Stimulated activated CD8-positive, alpha-beta memory T cell treated with anti-CD3 and anti-CD28 coated beads, Interleukin-12 subunit alpha, Interleukin-12 subunit beta, amount 100 ng/mL, for 1 hour (primary cell): ENCODE data around the gene SCAMP1.
"Not testable (repeated sequence)": the region's sequence is repeated elsewhere in the genome, so short reads cannot be mapped to it uniquely, and the experiment has no call there.

Experiments used
- DNase-seq: peaks from one replicate; pipeline ENCODE4 v3.0.0-alpha.2; 2020; ENCODE audit warnings: low read depth

SCAMP1 gene, protein sequence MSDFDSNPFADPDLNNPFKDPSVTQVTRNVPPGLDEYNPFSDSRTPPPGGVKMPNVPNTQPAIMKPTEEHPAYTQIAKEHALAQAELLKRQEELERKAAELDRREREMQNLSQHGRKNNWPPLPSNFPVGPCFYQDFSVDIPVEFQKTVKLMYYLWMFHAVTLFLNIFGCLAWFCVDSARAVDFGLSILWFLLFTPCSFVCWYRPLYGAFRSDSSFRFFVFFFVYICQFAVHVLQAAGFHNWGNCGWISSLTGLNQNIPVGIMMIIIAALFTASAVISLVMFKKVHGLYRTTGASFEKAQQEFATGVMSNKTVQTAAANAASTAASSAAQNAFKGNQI

DNA sequence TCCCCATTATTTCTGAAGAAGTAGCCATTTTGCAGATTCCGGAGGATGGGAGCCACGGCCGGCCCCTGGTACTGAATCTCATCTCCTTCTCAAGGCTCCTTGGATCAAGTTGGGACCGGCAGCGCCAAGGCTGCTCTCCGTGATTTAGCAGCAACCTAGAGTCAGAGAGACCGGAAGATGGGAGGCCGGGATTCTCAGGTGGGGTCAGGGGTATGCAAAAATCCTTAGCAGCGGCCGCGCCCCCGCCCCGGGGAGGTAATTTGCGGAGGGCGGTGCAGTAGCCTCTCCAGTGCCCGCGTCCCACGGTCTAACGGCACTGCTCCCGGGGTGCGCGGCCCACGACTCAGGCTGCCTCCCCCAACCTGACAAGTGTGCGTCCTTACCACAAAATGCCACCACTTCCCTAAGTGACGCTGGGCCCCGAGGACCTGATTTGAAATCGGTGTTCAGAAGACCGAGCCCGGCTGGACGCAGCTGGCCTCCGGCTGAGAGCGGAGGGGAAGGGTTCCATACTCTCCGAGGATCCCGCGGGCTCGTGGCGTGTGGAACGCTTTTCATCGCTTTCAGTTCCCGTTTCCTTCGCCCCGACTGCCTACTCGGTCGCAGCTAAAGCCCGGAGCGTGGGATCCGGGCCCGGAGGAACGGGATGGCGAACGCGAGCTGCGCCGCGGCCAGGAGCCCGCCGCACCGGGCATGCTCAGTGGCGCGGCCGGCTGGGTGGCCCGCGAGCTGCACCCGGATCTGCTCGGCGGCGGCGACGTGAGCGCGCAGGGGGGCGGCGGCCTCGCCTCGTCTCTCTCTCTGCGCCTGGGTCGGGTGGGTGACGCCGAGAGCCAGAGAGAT, at the start of gene SCAMP1:
Gene SCAMP1, plus strand, starts transcription at position 787 of the 843 bp plus-strand sequence. Its CDS starts 55 bp downstream, at position 842.
- peak; percentile 83 for DNase-seq

DNA sequence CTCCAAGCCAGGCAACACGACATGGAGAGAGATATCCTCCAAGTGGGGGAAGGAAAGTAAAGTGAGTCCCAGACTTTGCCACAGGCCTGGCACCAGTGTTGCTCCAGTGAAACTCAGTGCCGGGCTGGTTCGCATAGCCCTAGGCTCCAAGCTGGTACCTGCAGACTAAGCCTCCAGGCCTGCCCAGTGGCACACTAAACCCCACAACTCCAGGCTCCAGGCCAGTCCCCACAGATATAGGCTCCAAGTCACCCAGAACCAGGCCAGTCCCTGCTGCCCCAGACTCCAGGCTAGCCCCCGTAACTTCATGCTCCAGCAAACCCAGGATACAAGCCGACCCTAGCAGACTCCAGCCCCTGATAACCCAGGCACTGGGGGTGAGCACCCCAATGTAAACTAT, 42.9 kb upstream of the SCAMP1 start:
- DNase-seq = no peak

DNA sequence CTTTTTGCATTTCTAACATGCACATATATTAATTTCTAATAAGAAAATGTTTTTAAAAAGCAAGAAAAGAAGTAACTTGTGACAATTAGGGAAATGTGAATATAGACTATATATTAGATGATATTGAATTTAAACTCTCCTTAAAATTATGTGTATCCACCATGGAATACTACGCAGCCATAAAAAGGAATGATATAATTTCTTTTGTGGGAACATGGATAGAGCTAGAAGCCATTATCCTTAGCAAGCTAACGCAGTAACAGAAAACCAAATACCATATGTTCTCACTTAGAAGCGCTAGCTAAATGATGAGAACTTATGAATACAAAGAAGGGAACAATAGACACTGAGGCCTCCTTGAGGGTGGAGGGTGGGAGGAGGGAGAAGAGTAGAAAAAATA, 42.1 kb upstream of the SCAMP1 start:
- no peak for DNase-seq

DNA sequence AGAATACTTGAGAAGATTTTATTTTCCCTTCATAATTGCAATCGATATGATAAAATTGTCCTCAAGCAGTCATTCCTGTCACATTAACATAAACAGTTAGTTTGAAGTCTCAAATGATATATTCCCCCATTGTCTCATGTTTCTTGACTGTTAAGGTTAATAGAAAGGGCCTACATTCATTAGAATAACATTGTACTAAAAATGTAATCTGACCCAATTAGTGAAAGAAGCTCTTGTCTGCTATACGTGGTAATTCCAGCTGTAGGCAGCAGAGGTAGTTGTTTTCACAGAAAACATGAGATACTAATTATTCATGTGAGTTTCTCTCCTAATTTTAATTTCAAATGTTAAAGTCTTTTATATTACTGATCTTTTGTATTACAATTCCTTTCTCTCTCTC, 40.0 kb upstream of the SCAMP1 start:
- no peak for DNase-seq

DNA sequence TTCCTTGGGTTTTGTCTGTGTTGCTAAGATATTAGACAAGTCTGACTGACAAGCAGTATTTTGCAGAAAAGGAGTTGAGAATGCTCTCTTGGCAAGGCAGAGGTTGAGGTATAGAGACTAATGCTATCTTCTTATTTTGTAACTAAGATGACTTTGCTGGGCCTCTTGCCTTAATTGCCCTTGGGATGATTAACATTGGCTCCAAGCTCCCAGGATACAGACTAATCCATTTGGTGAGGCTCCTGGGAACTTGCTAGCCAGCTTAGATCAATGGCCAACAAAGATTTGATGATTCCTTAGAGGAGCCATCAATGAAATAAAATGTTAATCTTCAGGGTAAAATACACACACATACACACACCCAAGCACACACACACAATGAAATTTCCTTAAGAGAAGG, 37.2 kb upstream of the SCAMP1 start:
- DNase-seq = no peak

DNA sequence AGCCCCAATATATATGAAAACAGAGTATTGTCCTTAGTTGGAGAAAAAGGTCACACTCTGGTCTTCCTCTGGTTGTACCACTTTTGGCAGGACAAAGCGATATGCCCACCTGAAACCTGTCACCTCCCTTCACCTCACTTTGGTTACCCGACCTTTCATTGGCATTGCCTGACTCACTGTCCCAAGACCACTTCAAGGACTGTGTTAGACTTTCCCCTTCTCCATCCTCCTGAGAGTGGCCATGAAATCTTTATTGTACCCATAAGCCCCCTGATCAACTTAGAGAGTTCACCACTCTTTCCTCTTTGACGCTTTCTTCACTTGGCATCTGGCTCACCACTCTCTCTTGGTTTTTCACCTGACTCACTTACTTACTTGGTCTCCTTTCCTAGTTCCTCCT, 33.5 kb upstream of the SCAMP1 start:
- no peak for DNase-seq

DNA sequence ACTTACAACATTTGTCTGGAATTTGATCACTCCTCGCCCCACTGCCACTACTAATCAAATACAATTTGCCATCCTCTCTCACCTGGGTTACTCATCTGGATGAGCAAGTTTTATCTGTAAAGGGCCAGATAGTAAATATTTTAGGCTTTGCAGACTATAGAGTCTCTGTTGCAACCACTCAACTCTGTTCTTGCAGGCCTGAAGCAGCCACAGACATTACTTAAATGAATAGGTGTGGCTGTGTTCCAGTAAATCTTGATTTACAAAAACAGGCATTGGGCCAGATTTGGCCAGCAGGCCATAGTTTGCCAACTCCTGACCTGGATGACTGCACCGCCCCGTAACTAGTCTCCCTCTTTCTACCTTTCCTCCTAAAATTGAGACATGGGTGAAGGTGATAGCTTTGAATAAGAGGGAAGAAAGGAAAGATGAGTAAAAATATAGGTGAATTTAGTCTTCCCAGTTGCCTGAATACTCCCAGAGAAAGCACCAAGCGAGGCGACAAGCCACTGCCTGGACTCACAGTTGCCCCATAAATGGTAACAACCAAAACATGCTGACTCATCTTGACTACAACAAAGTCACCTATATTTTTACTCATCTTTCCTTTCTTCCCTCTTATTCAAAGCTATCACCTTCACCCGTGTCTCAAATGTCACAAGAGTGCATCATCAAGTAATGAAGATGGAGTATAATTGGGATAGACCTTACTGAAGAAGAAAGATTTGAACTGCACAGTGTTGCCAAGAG, 32.5 kb upstream of the SCAMP1 start:
- no peak for DNase-seq

DNA sequence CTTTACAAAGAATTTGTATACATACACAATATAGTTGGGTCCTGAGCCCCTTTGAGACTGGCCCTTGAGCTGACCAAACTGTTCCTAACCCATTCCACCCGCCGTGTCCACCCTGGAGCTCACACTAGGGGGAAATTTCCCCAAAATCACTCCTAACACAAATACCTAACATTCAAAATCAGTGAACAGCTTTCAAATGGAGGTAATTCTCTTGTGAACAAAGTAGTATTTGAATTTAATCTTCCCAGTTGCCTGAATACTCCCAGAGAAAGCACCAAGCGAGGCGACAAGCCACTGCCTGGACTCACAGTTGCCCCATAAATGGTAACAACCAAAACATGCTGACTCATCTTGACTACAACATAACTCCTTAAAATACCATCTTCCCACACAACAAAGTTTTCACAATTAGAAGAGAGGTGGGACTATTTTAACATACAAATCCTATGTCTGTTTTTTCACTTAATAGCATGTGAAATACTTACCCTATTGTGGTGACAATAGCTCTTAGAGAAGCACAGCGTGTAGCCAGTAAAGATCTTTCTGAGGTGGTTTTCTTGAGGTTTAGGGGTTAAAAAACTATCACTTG, 31.7 kb upstream of the SCAMP1 start:
- DNase-seq = no peak

DNA sequence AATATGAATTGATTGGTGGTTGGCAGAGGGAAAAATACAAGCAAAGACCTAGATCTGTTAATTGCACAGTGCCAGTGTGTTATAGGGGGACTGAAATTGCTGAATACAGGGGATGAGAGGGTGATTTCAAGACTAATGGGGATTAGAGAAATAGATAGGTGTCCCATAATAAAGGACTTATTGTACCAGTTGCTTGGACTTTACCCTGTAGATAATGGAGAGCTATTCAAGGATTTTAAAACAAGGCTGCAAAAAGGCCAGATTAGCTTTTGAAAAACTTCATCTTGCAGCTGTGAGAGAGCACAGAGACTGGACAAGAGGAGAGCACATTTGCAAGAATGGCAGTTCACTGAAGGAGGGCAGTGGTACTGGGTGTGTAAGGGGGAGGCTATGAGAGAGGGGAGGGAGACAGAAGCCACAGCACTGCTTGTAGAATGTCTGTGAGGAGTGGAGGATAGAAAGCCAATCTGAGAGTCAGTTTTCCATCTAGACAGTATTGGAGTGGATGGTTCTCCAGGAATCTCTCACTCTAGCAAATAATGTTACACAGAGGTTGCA, 28.8 kb upstream of the SCAMP1 start:
- no peak for DNase-seq

DNA sequence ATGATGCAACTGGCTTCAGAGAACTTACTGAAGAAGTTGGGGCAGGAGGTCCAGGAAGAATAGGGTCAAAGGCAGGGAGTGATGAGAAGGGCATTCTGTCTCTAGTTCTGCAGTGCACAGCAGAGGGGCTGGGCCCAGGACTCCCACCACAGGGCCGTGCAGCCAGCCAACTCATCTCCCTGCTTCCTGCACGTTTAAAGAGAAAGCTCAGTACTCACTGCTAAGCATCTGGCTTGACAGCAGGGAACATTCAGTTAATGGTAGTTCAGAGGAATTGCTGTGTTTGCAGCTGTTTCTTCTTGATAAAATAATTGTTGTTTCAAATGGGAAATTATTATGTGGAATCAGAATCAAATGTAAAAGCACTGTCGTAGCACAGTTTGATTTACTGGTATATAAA, 25.6 kb upstream of the SCAMP1 start:
- no peak for DNase-seq

DNA sequence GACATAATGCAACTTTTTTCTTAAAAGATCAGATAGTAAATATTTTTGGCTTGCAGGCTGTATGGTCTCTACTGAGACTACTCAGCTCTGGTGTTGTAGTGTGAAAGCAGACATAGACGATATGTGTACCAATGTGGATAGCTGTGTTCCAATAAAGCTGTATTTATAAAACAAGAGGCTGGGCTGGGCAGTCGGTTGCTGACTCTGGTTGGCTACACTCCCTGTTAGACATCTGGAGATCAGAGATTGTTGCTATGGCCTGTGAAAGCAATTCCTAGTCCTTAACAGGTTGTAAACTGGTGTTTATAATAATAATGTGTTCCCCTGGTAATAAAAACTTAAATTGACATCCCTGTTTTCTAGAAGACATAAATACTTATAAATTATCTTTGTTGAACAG, 24.4 kb upstream of the SCAMP1 start:
- no peak for DNase-seq

DNA sequence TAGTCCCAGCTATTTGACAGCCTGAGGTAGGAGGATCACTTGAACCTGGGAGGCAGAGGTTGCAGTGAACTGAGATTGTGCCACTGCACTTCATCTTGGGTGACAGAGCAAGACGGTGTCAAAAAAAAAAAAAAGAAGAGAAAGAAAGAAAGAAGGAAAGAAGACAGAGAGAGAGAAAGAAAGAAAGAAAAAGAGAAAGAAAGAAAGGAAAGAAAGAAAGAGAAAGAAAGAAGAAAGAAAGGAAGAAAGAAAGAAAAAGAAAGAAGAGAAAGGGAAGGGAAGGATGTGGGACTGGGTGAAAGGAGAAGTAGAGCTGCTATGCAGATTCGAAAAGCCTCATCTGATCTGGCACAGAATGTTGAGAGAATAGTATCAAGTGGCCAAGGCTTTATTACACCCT, 23.7 kb upstream of the SCAMP1 start:
- DNase-seq = no peak

DNA sequence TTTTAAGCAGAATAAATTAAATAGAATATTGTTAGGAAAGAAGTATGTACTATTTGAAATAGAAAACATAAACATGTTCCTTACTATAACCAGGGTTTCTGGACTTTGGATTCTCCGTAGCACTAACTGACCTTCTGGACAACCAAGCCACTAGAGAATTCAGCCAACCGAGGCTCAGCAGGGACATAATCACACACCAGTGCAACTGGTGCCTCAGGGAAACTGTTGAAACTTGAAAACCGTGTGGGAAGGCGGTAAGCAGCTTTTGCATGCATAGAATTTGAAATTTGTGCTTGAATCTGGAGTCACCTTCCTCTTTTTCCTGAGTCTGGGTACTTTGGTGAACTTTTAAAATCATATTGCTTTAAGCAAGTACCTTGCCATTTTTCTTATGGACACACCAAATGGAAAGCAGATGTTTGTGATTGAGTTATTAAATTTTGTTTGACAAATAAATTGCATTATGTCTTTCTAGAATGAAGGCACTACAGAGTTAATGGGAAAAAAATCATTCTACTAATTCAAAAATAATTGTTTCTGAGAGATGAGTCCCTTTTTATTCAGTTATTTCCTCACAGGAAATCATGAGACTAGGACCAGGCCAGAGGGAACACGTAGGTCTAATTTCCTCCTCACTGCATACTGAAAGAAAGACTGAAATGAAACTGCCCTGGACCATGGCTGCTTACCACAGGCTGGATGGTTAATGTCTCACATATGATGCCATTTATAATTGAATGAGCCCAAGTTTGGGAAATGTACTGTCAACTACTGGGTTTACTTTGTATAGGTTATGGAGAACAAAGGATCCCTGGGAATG, 20.6 kb upstream of the SCAMP1 start:
- DNase-seq = no peak

DNA sequence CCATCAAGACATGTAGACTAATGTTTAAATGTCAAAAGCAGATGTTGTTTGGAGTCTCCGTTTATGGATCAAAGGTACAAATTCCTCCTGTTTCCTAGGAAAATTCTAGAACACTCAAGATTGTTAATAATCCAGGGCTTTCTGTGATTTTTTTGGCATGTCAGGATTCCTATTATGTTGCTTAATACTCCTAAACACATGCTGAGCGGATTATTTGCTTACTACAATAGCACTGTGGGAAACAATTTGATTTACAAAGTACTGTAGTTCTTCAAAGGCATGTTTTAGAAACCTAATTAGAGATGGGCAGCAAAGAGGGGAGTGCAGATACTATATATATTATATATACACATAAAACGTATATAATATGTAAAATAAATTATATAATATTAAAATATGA, 19.0 kb upstream of the SCAMP1 start:
- no peak for DNase-seq

DNA sequence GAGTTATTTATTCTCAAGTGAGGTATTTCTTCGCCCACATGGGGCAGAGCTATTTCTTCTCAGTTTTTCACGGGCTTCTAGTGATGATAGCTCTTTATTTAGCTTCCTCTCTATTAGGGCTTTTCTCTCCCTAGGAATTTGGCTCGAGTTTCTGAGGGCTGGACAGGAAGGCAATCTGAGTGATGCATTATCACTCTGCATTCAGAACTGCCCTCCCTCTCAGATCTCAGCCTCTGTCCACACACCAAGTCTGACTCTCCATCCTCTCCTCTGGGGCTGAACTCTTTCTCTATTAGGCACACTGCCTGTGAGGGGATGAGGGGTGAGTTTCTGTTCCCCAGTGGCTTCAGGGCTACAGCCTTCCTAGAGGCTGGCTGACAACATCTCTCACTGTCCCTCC, 14.9 kb upstream of the SCAMP1 start:
- no peak for DNase-seq

DNA sequence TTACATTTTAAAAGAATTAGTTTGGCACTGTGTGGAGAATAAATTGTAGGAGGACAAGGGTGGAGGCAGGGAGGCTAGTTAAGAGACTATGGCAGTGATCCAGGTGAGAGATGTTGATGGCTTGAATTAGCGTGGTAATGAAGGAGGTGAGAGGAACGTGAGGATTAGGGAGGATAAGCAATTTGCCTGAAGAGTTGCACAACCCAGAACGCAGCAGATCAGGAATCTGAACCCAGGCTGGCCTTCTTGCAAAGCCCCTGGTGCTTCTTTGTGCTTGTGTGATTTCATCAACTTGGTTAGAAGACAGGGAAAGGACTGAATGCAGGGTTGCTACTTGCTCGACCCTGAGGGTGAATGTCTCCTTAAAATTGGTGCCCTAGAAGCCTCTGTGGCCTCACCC, 6.9 kb upstream of the SCAMP1 start:
- no peak for DNase-seq

DNA sequence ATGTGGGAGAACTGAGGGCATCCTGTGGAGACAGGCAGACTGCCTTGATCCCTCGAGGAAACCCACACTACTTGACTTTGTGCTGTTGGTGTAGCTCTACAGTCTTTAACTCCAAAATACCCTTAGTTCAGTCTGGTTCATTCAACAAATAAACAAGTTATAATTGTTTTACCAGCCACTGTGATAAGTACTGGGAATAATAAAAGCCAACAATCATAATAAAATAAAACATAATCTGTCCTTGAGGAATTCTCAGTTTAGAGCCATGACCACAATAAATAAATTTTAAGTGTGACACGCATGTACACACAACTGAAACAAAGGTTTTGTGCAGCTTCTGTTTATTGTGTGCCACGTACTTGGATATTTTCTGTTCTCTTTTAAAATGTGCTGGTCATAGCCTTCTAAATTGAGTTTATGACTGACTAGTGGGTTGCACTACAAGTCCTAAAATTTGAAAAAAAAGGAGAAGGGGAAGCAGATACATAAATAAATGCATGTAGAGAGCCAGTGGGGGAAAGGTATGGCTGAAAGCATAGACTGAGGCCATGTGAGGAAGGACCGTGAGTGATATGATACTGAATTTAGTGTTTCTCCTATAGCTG, 6.2 kb upstream of the SCAMP1 start:
- DNase-seq = no peak

DNA sequence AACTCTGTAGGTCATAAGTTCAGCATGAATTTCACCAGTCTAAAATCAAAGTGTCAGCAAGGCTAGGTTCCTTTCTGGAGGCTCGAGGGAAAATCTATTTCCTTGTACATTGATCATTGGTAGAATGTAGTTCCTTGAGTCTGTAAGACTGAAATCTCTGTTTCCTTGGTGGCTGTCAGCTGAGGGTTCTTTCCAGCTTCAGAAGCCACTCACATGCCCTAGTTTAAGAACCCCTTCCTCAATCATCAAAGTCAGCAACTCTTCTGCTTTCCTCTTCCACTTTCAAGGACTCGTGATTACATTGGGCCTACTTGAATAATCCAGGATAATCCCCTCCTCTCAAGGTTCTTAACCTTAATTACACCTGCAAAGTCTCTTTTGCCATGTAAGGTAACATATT, 4.9 kb upstream of the SCAMP1 start:
- no peak for DNase-seq

DNA sequence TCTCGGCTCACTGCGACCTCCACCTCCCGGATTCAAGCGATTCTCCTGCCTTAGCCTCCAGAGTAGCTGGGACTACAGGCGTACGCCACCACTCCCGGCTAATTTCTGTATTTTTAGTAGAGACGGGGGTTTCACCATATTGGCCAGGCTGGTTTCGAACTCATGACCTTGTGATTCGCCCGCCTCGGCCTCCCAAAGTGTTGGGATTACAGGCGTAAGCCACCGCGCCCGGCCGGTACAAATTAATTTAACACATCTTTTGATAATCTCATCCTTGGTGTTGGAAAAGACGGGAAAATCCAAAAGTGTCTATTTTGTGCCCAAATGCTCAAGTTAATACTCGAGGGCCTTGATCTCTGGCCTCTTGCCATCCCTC, 974 bp upstream of the SCAMP1 start:
- DNase-seq = not testable (repeated sequence)

DNA sequence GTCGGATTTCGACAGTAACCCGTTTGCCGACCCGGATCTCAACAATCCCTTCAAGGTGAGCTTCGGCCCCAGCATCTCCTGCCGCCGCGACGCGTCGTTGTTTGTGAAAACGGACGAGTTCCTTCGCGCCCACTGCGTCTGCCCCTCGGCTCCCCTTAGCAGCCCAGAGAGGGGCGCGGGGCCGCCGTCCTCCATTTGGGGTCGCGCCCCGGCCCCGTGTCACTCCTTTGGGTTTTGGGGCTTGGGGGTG, 182 bp downstream of the SCAMP1 start:
- no peak for DNase-seq
